ENCODE measurements around the gene C1QTNF9.
"Not testable (repeated sequence)": the region's sequence is repeated elsewhere in the genome, so short reads cannot be mapped to it uniquely, and the experiment has no call there.

Gene C1QTNF9

DNA sequence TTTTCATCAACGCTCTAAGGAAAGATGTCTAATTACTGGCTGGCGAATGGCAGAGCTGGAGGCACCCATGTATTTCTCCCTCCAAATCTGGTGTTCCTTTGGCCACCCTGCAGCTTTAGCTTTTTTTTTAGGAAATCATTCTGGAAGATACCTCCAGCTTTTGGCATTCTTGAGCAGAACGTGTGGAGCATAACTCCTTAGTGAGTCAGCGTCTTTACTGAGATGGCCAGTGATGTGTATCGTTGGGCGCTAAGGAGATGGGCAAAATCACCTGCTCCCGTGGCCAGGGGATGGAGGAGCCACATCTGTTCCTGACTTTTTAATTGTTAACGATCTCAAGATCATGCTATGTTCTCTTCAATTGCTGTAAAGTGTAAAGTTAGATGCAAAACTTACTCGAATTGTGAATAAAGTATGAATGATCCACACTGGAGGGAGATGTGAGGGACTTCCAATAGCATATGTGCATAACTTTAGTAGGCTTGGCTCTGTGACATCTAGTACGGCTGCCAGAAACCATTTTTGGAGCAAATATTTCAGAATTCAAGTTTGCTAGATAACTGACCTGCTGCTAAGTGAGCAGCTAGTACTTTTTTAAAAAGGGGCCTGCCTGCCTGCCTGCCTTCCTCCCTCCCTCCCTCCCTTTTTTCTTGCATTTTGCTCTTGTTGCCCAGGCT, 24.4 kb upstream of the C1QTNF9 start:
- no peak for DNase-seq

GRCh38 chr13:24286624-24287023, 22.8 kb upstream of the C1QTNF9 start:
- DNase-seq, result no peak

GRCh38 chr13:24287748-24288287, 21.6 kb upstream of the C1QTNF9 start:
- DNase-seq, result no peak

DNA sequence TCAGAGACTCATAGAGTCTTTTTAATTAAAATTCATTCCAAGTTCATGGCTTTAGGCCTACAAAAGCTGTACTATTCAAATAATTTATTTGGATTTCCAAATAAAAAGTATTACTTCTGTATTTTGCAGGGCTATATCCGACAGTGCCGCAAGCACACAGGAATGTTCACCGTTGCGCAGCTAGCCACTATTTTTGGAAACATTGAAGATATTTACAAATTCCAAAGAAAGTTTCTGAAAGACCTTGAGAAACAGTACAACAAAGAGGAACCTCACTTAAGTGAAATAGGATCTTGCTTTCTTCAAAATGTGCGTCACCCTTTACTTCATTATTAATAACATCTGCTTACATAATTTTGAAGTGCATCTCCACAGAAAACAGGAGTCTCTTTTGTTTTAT, 20.5 kb upstream of the C1QTNF9 start:
- no peak for DNase-seq

DNA sequence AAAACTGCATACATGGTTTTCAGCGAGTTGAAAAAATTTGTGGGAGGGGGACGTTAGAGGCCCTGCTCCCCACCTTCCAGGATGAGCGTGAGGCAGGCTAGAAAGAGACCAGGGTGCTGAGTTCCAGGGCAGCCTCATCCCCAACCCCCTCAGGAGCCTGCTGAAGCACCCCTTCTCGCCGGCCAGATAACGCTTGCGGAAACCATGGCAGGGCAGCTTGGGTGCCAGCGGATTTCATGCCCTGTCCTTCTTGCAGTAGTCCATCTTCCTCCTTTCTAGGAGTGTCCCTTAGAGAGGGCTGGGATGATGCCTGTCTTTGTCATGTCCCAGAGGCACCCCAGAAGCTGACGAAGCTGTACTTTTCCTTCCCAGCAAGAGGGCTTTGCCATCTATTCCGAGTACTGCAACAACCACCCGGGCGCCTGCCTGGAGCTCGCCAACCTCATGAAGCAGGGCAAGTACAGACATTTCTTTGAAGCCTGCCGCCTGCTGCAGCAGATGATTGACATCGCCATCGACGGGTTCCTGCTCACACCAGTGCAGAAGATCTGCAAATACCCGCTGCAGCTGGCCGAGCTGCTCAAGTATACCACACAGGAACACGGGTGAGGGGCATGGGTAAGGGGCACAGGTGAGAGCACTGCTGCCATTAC, 19.0 kb upstream of the C1QTNF9 start:
- no peak for DNase-seq

DNA sequence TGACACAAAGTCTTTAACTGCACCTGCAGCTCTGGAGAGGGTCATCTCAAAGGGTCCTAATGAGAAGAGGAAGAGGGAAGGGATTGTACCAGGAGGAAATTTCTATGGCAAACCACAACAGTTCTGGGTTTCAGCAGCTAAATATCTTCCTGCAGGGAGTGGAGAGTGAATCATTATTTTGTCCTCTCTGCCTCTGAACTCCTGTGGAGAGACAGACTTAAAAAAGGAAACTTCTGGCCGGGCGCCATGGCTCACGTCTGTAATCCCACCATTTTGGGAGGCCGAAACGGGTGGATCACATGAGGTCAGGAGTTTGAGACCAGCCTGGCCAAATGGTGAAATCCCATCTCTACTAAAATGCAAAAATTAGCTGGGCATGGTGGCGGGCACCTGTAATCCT, 16.9 kb upstream of the C1QTNF9 start:
- DNase-seq, result no peak

- DNase-seq, result no peak
Measured at GRCh38 chr13:24293746-24294145, 15.6 kb upstream of the C1QTNF9 start.

DNA sequence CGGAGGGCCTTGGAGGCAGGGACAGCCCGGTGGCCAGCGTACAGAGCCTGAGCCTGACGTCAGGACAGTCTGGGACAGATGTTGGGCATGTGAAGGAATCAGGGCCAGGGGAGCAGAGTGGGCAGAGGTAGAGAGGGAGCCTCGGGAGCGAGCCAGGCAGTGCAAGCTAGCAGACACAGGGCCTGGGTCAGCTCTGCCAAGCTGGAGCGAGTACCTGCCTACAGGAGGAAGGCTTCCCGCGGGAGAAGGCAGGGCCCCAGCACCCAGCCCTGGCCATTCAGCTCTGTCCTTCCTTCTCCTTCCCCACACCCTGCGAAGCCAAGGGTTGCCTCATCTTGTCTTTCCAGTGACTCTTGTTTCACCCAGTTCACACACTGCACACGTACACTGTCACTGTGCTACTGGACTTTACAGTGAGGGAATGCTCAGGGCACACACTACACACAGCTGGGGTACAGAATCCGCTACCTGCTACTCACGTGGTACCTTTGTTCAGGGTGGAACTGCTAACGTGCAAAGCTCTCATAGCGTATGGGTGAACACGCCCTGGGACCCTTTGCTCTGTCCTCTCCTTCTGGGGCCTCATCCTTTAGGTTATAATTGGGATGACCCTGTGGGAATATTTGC, 9.8 kb upstream of the C1QTNF9 start:
- no peak for DNase-seq

DNA sequence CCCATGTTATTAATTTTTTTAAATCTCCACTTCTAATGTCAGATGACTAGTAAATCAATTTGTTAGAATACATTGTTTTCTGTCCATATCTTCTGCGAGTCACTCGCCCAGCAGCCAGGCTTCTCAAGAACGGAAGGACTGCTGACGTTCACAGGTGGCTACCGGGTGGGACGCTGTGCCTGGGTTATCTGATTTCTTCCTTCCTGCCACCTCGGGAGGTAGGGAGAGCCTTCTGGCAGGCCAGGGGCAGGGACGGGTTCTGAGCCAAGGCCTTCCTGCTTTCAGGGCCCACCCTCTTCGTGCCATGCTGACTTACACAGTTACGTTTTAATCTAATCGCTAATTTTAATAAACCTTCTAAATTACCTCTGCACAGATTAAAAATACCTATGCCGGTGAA, 7.9 kb upstream of the C1QTNF9 start:
- no peak for DNase-seq

- no peak for DNase-seq
Measured at GRCh38 chr13:24301911-24302310, 7.5 kb upstream of the C1QTNF9 start.

DNA sequence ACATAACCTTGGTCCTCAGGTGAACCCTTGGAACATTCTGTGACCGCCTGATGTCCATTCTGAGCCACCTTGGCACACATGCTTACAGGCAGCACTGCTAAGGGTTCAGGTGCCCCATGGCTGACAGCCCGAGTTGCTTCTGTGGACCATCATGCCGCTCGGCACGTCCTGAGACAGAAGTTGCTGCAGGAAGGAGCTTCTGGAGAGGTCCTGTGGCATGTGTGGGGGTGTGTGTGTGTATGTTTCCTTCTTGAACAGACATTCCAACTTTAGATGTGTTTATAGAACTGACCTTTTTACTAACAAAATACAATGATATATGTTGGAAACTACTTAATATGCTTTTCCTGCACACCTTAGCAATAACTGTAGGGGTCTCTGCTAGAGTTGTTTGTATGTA, 4.8 kb upstream of the C1QTNF9 start:
- DNase-seq, result no peak

DNA sequence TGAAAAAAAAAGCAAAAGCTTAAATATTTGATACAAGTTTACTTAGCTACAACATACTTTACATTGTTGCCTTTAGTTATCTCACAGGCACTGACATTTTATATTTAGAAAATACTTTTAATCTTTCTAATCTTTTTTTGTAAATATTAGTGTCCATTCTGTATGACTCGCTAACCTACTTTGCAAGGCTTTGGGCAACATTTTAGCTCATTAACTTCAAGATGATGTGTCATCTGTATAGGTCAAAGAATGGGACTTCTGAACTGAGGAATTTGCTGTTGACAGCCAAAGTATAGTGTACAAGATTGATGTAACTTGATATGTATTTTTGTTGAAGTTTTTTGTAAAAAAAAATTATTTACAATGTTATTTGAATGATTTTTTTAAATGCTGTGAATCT, 2.7 kb upstream of the C1QTNF9 start:
- DNase-seq, result no peak

- DNase-seq, result no peak
Measured at GRCh38 chr13:24307211-24308067, 1.9 kb upstream of the C1QTNF9 start.

- DNase-seq, result no peak
Measured at GRCh38 chr13:24308068-24308445, 1.3 kb upstream of the C1QTNF9 start.

DNA sequence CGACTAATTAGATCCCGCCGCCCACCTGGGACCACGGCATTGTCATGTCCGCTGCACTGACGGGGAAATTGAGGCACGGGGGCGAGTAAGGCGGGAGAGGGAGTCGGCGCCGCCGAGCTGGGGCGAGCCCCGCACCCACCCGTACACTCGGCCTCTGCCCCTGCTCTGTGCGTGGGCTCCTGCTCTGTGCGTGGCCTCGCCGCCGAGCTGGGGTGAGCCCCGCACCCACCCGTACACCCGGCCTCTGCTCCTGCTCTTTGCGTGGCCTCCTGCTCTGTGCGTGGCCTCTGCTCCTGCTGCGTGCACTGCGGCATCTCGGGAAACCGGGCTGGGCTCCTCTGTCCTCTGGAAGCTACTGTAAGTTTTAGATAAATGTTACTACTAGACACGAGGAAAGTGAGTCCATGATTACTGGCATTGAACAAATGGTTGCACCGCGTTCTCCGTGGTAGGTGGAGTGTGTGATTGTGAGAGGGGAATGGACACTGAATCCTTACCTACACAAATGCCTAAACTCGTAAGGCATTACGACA, 826 bp upstream of the C1QTNF9 start:
- DNase-seq, result no peak

DNA sequence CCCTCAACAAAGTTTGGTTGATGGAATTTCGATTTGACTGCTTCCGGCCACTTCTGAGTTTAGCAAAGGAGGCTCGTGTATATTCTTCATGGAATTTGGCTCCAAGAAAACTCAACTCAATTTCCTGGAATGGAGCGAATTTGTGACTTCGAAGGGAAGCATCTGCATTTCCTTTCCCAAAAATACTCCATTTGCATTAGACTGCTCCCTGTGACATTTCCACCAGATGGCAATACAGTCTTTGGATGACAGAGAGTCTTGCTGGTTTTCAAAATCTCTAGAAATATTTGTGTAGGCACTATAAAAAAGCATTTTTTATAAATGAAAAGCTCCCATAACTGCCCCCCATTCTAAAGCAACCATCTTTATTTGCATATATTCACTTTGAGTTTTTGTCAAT, 4.1 kb downstream of the C1QTNF9 start:
- no peak for DNase-seq

GRCh38 chr13:24317835-24318234, 8.5 kb downstream of the C1QTNF9 start:
- DNase-seq, result not testable (repeated sequence)

DNA sequence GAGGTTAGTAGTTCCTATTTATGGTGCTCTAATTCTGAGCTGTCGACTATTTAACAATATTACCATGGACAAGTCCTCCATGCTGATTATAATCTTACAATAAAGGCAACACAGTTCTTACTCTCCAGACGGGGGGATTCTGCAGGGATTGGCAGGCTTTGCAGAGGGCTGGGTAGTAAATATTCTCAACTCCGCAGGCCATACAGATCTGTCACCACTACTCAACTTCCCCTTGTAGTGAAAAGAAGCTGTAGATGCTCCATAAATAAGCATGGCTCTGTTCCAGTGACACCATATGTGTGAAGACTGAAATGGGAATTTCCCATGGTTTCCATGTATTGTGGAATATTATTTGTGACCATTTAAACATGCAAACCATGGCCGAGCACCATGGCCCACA, 9.5 kb downstream of the C1QTNF9 start:
- not testable (repeated sequence) for DNase-seq

GRCh38 chr13:24319641-24320040, 10.3 kb downstream of the C1QTNF9 start:
- not testable (repeated sequence) for DNase-seq

- DNase-seq, result not testable (repeated sequence)
Measured at GRCh38 chr13:24321416-24321815, 12.0 kb downstream of the C1QTNF9 start.

DNA sequence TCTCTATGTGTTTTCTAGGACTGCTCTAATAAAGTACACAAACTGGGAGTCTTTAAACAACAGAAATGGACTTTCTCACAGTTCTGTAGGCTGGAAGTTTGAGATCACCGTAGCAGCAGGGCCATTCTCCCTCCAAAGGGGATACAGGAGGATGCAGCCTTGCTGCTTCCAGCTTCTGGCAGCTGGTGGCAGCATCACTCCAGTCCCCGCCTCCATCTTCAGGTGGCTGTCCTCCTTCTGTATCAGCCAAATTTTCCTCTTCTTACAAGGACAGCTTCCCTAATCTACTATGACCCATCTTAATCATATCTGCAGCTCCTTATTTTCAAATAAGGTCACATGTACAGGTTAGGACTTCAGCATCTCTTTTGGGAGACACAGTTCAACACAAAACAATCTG, 13.1 kb downstream of the C1QTNF9 start:
- DNase-seq, result not testable (repeated sequence)

DNA sequence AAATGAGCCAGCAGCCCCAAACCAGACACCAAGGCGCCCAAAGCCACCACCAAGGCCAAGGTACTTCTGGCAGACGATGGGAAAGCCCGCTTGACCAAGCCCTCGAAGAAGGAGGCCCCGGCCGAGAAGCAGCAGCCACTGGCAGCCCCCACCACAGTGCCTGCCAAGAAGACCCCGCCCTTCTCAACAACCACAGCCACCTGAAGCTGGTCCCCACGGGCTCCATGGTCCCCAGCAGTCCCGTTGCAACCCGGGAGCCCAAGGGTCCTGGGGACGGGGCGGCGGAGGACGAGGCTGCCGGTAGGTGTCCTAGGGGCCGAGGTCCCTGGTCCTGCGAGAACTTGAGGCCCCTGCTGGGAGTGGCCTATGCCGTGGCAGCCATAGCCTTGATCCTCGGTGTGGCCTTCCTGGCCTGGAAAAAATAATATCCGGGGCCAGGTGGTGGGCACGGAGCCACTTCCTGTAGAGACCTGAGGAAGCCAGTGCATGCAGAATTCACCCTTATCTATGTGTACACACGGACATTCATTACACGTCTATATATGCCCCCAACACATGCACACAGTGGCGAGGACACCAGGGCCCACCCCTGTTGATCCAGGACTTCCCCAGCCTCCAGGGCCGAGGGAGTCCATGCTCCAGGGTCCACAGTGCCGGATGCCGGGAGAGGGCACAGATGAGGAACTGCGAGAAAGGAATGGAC, 13.8 kb downstream of the C1QTNF9 start:
- DNase-seq, result no peak

Data from NCI-H510A (cell line).